ENCODE results near the gene SLC4A4.

- no peak for TF ChIP-seq CTCF (tag by site-specific recombination; IDR thresholded peaks at IDR 0.05)
- no peak for TF ChIP-seq TCF7L2 (IDR thresholded peaks at IDR 0.05; ENCODE audit: borderline replicate concordance, low read depth, low read length)
- no peak for TF ChIP-seq ZNF530 (tag by site-specific recombination; IDR thresholded peaks at IDR 0.05; ENCODE audit: low read depth)
- no peak for TF ChIP-seq YY1 (tag by site-specific recombination; IDR thresholded peaks at IDR 0.05)
- no peak for TF ChIP-seq ZNF645 (tag by site-specific recombination; IDR thresholded peaks at IDR 0.05)
- no peak for TF ChIP-seq ZNF157 (tag by site-specific recombination; IDR thresholded peaks at IDR 0.05)
- TF ChIP-seq, protein P1, sequence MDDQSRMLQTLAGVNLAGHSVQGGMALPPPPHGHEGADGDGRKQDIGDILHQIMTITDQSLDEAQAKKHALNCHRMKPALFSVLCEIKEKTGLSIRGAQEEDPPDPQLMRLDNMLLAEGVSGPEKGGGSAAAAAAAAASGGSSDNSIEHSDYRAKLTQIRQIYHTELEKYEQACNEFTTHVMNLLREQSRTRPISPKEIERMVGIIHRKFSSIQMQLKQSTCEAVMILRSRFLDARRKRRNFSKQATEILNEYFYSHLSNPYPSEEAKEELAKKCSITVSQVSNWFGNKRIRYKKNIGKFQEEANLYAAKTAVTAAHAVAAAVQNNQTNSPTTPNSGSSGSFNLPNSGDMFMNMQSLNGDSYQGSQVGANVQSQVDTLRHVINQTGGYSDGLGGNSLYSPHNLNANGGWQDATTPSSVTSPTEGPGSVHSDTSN (CRISPR knock-in tag; IDR thresholded peaks at IDR 0.05) = no peak
- TF ChIP-seq REST (tag by site-specific recombination; IDR thresholded peaks at IDR 0.05) = no peak
Measured at GRCh38 chr4:71449040-71449439, 110.2 kb downstream of the SLC4A4 start.

Measured in HEK293 (cell line).